ENCODE data around the gene ANKRD52. TPM values are rescaled to one million over a fixed set of nuclear protein-coding genes. Genes with fewer than 3 reads are reported as not detected.

Gene ANKRD52
- total and polyA plus RNA-seq, 2 of the 8 experiments (the other 6 are each of a cell fraction or from before 2014, with no cell fraction given): 14.0 to 36.3 TPM

DNA sequence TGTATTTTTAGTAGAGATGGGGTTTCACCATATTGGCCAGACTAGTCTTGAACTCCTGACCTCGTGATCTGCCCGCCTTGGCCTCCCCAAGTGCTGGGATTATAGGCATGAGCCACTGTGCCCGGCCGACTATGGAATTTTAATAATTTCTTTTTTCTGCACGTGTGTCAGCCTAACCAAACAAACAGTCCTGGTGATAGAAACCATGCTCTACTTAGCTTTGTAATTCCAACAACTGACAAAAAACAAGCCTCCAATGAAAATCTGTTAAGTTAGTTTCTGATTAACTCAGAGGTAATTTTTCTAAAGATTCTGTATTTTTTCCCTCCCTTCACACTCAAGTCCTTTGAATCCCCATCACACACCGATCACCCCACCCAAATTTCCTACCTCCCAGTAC, 23.8 kb upstream of the ANKRD52 start:
- Histone ChIP-seq H3K23ac (ENCODE audit: insufficient read length) (no peak overlapping the region), H3K4me1 (replicated peaks in 1 of 4; ENCODE audit: control insufficient read depth in 3 of 4, insufficient read depth in 4 of 4, low read length in 3 of 4) (no peaks in the 10 kb centered on the region), H3K18ac (ENCODE audit: extremely low read depth, low read length) (no peak overlapping the region), H2AK5ac (ENCODE audit: low read depth, low read length) (no peak overlapping the region), H2AFZ (ENCODE audit: low read length) (no peak overlapping the region), H3K4me2 (ENCODE audit: insufficient read depth in 1 of 2, low read depth in 2 of 2, low read length in 2 of 2) (no peak overlapping the region), H2BK120ac (replicated peaks; ENCODE audit: low read depth, low read length) (no peak overlapping the region), H3K9me3 (ENCODE audit: insufficient read depth in 2 of 2, low read depth in 1 of 2, low read length in 1 of 2) (no peaks in the 10 kb centered on the region), H4K20me1 (replicated peaks in 1 of 2; ENCODE audit: control insufficient read depth in 1 of 2, insufficient read depth in 2 of 2, low read length in 2 of 2) (no peaks in the 10 kb centered on the region), H3K9ac (replicated peaks in 1 of 4; ENCODE audit: extremely low read depth in 1 of 4, low read depth in 3 of 4, low read length in 3 of 4) (no peak overlapping the region), H4K91ac (replicated peaks; ENCODE audit: insufficient read length, low read length) (no peak overlapping the region), H3K79me2 (ENCODE audit: control insufficient read depth in 1 of 2, insufficient read depth in 2 of 2, low read length in 2 of 2) (no peaks in the 10 kb centered on the region), H3K27me3 (replicated peaks in 1 of 4; ENCODE audit: control insufficient read depth in 3 of 4, extremely low read depth in 1 of 4, insufficient read depth in 3 of 4, low read length in 3 of 4) (no peaks in the 10 kb centered on the region), H2BK12ac (ENCODE audit: low read depth, low read length) (no peak overlapping the region), H4K8ac (ENCODE audit: extremely low read depth, insufficient read depth, low read length) (no peak overlapping the region), H3K4me3 (ENCODE audit: extremely low read depth in 1 of 4, insufficient read depth in 2 of 4, low read depth in 3 of 4, low read length in 4 of 4) (no peak overlapping the region), H3K79me1 (ENCODE audit: low read depth, low read length) (no peaks in the 10 kb centered on the region), H3K56ac (replicated peaks; ENCODE audit: insufficient read length, low read depth, low read length) (no peak overlapping the region), H2BK15ac (ENCODE audit: low read length) (no peak overlapping the region), H3K27ac (ENCODE audit: low read depth, low read length) (no peak overlapping the region), H3K36me3 (ENCODE audit: control insufficient read depth in 2 of 4, insufficient read depth in 4 of 4, low read length in 3 of 4) (peaks cover 14 to 66% (median 51%) of the 10 kb centered on the region in 4 experiments; a peak in 7 of 8 replicates), H2BK5ac (ENCODE audit: low read depth, low read length) (no peak overlapping the region), H4K5ac (ENCODE audit: insufficient read length, low read depth, low read length) (no peak overlapping the region), H3K4ac (replicated peaks; ENCODE audit: insufficient read length, low read depth, low read length) (no peak overlapping the region), H3K14ac (ENCODE audit: insufficient read length) (no peak overlapping the region), H2BK20ac (ENCODE audit: low read length) (no peak overlapping the region), H3K23me2 (ENCODE audit: low read depth, low read length) (no peaks in the 10 kb centered on the region)
- DNase-seq (ENCODE audit: low read depth in 1 of 2, low spot score in 2 of 2): no peak
- ChIA-PET CTCF (ENCODE audit: partially characterized antibody) (interaction anchor here (0.6 to 0.8 kb wide), 2 partner anchors 14 to 79 kb away, joined by 3 to 5 read pairs; no protein-coding TSS in a partner anchor), POLR2A (ENCODE audit: partially characterized antibody) (interaction anchor here (0.7 to 2.7 kb wide), 3 partner anchors 12 to 28 kb away, joined by 3 to 8 read pairs (median 3); no protein-coding TSS in a partner anchor)
- no peak for FAIRE-seq
- 97% methylated on average over 6 of the region's 6 CpGs; no CpG with 5 or more reads in 1 of the 2 experiments for WGBS, 2 experiments (ENCODE audit: extremely low coverage in 1 of 2, insufficient coverage in 1 of 2, insufficient read length in 1 of 2, insufficient replicate concordance in 2 of 2, low coverage in 1 of 2, low lambda C conversion rate in 2 of 2, missing lambda C conversion rate in 1 of 2)
- TF ChIP-seq NANOG (IDR thresholded peaks at IDR 0.05; ENCODE audit: insufficient read depth, low read depth, low read length, poor library complexity, severe bottlenecking) (no peak), ZNF274 (IDR thresholded peaks at IDR 0.05; ENCODE audit: borderline replicate concordance, extremely low read depth, low read length) (no peak), EGR1 (IDR thresholded peaks at IDR 0.05; ENCODE audit: borderline replicate concordance, low read depth, low read length) (no peak), RNF2 (IDR thresholded peaks at IDR 0.05; ENCODE audit: borderline replicate concordance, low read depth, low read length, missing control alignments, poor library complexity, severe bottlenecking) (no peak), HDAC2 (IDR thresholded peaks at IDR 0.05; ENCODE audit: borderline replicate concordance in 1 of 2, low read depth in 2 of 2, low read length in 2 of 2) (no peak), BRCA1 (IDR thresholded peaks at IDR 0.05; ENCODE audit: low read depth, low read length) (no peak), KDM5A (IDR thresholded peaks at IDR 0.05; ENCODE audit: low read length) (no peak), MAX (IDR thresholded peaks at IDR 0.05) (no peak), SAP30 (IDR thresholded peaks at IDR 0.05; ENCODE audit: insufficient read depth, insufficient replicate concordance, low read length) (no peak), SP2 (IDR thresholded peaks at IDR 0.05; ENCODE audit: low read length) (no peak), SIRT6 (IDR thresholded peaks at IDR 0.05; ENCODE audit: low read length) (no peak)

Data from H1 (cell line).